ENCODE data around the gene GPR146.

DNA sequence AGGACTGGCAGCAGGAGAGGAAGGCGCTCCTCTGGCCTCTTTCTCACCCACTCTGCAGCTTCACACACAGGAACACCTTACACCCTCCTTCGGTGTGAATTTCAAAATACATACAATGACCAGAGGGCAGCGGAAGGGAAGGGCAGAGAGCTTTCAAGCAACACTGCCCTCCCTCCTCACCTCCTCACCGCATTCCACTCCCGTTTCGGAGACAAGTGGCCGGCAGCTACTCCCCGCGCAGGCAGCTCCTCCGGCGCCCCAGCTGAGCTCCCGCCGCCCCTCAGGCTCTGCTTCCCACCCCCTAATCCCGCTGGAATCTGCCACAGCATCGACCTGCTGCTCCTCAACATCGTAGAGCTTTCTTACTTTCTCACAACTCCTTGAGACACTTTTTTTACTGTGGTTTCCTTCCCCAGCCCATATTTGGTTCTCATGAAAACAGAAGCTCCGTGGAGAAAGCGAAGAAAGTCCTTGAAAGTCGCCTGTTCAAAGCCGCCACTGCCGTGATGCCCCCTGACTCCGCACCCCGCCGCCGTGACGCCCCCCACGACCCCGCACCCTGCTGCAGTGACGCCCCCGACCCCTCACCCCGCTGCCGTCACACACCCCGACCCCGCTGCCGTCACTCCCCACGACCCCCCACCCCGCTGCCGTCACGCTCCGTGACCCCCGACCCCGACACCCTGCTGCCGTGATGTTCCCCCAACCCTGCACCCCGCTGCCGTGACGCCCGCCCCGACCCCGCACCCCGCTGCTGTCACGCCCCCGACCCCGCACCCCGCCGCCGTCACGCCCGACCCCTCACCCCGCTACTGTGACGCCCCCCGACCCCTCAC, 29.0 kb downstream of the GPR146 start:
- no peak for TF ChIP-seq PAX5 (IDR thresholded peaks at IDR 0.05; ENCODE audit: insufficient read depth, low read length, severe bottlenecking)
- TF ChIP-seq POLR2A (IDR thresholded peaks at IDR 0.05; ENCODE audit: low read depth, low read length): no peak
- no peak for TF ChIP-seq SPI1 (IDR thresholded peaks at IDR 0.05; ENCODE audit: low read depth, low read length)
- no peak for TF ChIP-seq POLR2AphosphoS5 (IDR thresholded peaks at IDR 0.05; ENCODE audit: low read depth, low read length)
- no peak for TF ChIP-seq TAF1 (IDR thresholded peaks at IDR 0.05; ENCODE audit: low read depth, low read length)
- no peak for TF ChIP-seq POU2F2 (IDR thresholded peaks at IDR 0.05; ENCODE audit: low read depth, low read length)

Data from GM12891 (cell line).